ENCODE results near the gene CPSF3.

CPSF3 gene

GRCh38 chr2:9405636-9406035 is 17.8 kb upstream of the CPSF3 start:
- DNase-seq (ENCODE audit: low read depth), result no peak
- no peak overlapping the region for H3K4me3 ChIP-seq (ENCODE audit: low read depth, low read length)
- no peak for TF ChIP-seq CTCF (IDR thresholded peaks at IDR 0.05; ENCODE audit: control insufficient read depth, extremely low read depth, insufficient read depth)

GRCh38 chr2:9406529-9407362 is 16.7 kb upstream of the CPSF3 start:
- no peak for TF ChIP-seq CTCF (IDR thresholded peaks at IDR 0.05; ENCODE audit: control insufficient read depth, extremely low read depth, insufficient read depth)
- no peak for DNase-seq (ENCODE audit: low read depth)
- no peak overlapping the region for H3K4me3 ChIP-seq (ENCODE audit: low read depth, low read length)

GRCh38 chr2:9407363-9407811 is 16.1 kb upstream of the CPSF3 start:
- H3K4me3 ChIP-seq (ENCODE audit: low read depth, low read length), result no peak overlapping the region
- TF ChIP-seq CTCF (IDR thresholded peaks at IDR 0.05; ENCODE audit: control insufficient read depth, extremely low read depth, insufficient read depth), result no peak
- DNase-seq (ENCODE audit: low read depth), result no peak

- no peak for TF ChIP-seq CTCF (IDR thresholded peaks at IDR 0.05; ENCODE audit: control insufficient read depth, extremely low read depth, insufficient read depth)
- DNase-seq (ENCODE audit: low read depth), result peak; percentile 90
- no peak overlapping the region for H3K4me3 ChIP-seq (ENCODE audit: low read depth, low read length)
These were observed 14.8 kb upstream of the CPSF3 start for GRCh38 chr2:9408641-9409151.

- no peak for TF ChIP-seq CTCF (IDR thresholded peaks at IDR 0.05; ENCODE audit: control insufficient read depth, extremely low read depth, insufficient read depth)
- no peak overlapping the region for H3K4me3 ChIP-seq (ENCODE audit: low read depth, low read length)
- DNase-seq (ENCODE audit: low read depth), result no peak
These were observed 13.3 kb upstream of the CPSF3 start for GRCh38 chr2:9410108-9410507.

- no peak for DNase-seq (ENCODE audit: low read depth)
- no peak overlapping the region for H3K4me3 ChIP-seq (ENCODE audit: low read depth, low read length)
- TF ChIP-seq CTCF (IDR thresholded peaks at IDR 0.05; ENCODE audit: control insufficient read depth, extremely low read depth, insufficient read depth), result no peak
These were observed 10.7 kb upstream of the CPSF3 start for GRCh38 chr2:9412781-9413180.
